WI38 (cell line): ENCODE data around the gene NAA10.

Source experiments
- H3K4me3 ChIP-seq: 2 replicates; pipeline ENCODE4 v1.5.1; 2011; ENCODE audit warnings: low read depth, mild to moderate bottlenecking, control low read depth, low read length
- TF ChIP-seq, protein P1 (sequence below): IDR thresholded peaks from 2 replicates; pipeline ENCODE4 v1.5.1; 2012; ENCODE audit warnings: low read depth, mild to moderate bottlenecking, control low read depth, low read length

The NAA10 gene

DNA sequence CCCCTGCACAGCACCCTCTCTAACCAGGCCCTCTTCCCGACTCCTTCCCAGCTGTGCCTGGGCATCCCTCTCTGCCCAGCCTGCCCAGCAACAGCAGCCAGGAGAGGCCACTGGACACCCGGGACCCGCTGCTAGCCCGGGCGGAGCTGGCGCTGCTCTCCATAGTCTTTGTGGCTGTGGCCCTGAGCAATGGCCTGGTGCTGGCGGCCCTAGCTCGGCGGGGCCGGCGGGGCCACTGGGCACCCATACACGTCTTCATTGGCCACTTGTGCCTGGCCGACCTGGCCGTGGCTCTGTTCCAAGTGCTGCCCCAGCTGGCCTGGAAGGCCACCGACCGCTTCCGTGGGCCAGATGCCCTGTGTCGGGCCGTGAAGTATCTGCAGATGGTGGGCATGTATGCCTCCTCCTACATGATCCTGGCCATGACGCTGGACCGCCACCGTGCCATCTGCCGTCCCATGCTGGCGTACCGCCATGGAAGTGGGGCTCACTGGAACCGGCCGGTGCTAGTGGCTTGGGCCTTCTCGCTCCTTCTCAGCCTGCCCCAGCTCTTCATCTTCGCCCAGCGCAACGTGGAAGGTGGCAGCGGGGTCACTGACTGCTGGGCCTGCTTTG, 29.2 kb downstream of the NAA10 start:
- TF ChIP-seq, protein P1, sequence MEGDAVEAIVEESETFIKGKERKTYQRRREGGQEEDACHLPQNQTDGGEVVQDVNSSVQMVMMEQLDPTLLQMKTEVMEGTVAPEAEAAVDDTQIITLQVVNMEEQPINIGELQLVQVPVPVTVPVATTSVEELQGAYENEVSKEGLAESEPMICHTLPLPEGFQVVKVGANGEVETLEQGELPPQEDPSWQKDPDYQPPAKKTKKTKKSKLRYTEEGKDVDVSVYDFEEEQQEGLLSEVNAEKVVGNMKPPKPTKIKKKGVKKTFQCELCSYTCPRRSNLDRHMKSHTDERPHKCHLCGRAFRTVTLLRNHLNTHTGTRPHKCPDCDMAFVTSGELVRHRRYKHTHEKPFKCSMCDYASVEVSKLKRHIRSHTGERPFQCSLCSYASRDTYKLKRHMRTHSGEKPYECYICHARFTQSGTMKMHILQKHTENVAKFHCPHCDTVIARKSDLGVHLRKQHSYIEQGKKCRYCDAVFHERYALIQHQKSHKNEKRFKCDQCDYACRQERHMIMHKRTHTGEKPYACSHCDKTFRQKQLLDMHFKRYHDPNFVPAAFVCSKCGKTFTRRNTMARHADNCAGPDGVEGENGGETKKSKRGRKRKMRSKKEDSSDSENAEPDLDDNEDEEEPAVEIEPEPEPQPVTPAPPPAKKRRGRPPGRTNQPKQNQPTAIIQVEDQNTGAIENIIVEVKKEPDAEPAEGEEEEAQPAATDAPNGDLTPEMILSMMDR: no peak
- H3K4me3 ChIP-seq: no peak overlapping the region

DNA sequence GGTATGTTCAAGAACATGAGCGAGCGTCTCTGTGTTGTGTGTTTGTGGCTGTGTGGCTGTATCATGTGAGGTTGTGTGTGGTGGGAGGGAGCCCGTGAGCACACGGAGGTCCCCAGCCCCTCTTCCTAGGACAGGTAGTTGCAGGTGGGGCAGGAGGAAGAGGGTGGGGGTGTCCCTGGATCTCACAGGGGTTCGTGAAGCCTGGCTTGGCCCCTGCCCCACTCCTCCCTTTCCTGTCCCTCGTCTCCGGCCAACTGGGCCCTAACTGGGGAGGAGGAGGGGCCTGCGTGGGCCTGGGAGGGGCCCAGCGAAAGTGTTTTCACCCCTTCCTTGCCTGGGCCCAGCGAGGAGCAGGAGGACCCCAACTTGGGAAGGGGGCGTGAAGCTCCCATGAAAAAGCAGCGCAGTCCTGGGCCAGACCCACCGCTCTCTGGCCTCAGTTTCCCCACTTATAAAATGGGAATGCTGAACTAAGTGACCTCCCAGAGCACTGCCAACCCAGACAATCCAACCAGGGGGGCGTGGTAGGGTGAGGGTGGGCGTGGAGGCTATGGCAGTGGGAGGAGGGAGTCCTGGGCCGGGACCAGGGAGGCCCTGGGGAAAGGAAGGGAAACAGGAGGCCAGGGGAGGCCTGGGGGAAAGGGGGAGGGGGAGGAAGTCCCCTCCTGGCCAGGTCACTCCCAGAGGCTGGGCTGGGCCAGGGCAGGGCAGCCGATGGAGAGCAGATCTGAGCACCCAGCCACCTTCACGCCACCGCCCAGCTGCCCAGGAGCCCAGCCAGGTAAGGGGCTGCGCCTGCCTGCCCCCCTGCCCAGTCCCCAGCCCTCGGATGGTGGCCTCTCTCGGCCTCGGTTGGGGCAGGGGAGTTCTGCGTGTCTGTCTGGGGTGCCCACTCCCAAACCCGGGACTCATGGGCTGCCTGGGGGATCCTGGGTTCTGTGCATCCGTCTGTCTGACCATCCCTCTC, 30.6 kb downstream of the NAA10 start, which contains the start of gene AVPR2:
Gene AVPR2 (plus strand): TSS at position 683 of the 967 bp plus-strand sequence. CDS start 473 bp downstream, outside the sequence.
- TF ChIP-seq, protein P1: no peak
- H3K4me3 ChIP-seq: no peak within 1 kb of the TSS

DNA sequence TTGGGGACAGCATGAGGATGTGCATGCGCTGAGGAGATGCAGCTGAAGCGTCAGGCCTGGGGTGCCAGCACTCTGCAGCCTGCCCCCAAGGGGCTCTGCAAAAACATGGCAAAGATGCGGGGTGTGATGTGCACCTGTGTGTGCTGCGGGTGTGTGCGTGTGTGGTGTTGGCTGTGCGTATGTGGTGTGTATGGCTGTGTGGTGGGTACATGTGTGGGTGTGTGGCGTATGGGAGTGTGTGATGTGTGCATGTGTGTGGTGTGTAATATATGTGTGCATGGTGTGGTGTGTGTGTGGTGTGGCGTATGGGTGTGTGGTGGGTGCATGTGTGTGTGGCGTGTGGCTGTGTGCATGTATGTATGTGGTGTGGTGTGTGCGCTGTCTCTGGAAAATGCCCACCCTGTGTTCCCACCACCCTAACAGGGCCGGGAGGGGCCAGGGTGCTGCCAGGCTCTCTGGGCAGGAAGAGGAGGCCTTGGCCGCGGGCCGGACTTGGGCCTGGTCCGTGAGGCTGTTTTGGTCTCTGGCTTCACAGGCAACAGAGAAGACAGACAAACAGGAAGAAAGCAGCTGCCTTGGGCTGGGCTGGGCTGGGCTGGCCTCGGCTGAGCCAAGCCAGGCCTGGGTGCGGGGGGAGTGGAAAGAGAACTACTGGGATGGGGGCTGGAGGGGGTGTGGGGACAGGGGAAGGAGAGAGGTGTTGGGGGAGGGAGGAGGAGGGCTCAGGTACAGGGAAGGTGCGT, 31.4 kb downstream of the NAA10 start:
- H3K4me3 ChIP-seq: no peak overlapping the region
- TF ChIP-seq, protein P1: no peak

- TF ChIP-seq, protein P1: no peak
- H3K4me3 ChIP-seq: no peak overlapping the region
Measured at GRCh38 chrX:153902385-153902784, 32.5 kb downstream of the NAA10 start.

DNA sequence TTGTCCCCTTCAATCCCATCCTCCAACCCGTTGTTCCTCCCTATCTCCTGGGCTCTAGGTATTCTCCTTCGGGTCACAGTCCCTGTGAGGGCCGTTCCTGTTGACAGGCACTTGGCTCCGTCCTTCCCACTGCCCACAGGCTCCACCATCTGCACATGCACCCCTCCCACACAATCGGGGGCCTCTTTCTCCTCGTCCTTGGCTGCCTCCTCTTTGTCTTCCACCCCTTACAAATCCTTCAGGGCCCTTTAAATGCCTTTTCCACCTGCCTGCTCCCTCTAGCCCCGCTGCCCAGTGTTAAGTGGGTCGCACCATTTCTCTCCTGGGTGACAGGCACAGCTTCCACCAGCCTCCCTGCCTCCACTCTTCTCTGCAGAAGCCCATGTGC, 33.1 kb downstream of the NAA10 start:
- no peak overlapping the region for H3K4me3 ChIP-seq
- TF ChIP-seq, protein P1: no peak

DNA sequence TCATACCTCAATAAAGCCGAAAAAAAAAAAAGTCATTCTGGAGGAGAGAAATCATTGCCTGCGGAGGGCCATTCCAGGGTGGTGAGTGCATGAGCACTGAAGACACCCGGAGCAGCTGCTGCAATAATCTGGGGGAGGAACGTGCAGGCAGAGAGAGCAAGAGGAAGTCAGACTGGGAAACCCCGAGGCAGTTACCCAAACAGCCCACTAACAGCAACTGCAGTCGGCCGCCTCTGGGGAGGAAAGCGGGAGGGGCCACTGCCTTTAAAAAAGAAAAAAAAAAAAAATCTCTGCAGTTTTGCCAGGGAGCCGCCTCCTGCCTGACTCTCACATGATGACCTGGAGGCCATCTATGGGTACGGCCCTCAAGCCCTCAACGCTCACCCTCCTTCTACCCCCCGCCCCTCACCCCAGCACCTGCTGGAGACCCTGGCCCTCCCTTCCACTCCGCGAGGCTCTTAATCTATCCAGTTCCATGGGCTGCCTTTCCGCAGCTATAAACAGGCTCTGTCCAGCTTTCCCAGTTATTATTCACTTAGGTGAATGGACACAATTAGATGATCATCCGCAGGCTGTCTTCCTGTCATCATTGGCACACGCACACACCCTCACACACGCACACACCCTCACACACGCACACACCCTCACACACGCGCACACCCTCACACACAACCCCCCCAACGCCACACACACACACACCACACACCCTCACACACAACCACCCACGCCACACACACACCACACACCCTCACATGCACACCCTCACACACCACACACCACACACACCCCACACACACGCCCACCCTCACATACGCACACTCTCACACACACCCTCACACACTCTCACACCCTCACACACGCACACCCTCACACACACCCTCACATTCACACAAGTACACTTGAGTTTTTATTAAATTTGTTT, 33.7 kb downstream of the NAA10 start:
- TF ChIP-seq, protein P1: no peak
- no peak overlapping the region for H3K4me3 ChIP-seq
